WERI-Rb-1 (cell line): ENCODE results near the gene ZNF337.
"Not testable (repeated sequence)": the region's sequence is repeated elsewhere in the genome, so short reads cannot be mapped to it uniquely, and the experiment has no call there.

Source experiments
- DNase-seq: peaks from one replicate; pipeline ENCODE4 v3.0.0-alpha.2; 2020
- H3K27ac ChIP-seq: fragments of 250-450 bp; sonication (Bioruptor Pico); 2 replicates; pipeline ENCODE4 v1.5.1; 2020; ENCODE audit warnings: mild to moderate bottlenecking, moderate library complexity
- H3K27me3 ChIP-seq: fragments of 250-450 bp; sonication (Bioruptor Pico); 2 replicates; pipeline ENCODE4 v1.5.1; 2021; ENCODE audit warnings: mild to moderate bottlenecking, low read depth, moderate library complexity; ENCODE audit not compliant: insufficient read depth, severe bottlenecking
- H3K36me3 ChIP-seq: fragments of 250-450 bp; sonication (Bioruptor Pico); 2 replicates; pipeline ENCODE4 v1.5.1; 2020; ENCODE audit warnings: mild to moderate bottlenecking, moderate library complexity
- H3K4me3 ChIP-seq: 2 replicates; pipeline ENCODE4 v1.5.1; 2011; ENCODE audit warnings: low read depth, mild to moderate bottlenecking, control low read depth, low read length
- H3K9me3 ChIP-seq: fragments of 250-450 bp; sonication (Bioruptor Pico); 2 replicates; pipeline ENCODE4 v1.5.1; 2021; ENCODE audit warnings: mild to moderate bottlenecking, moderate library complexity; ENCODE audit not compliant: severe bottlenecking
- CTCF ChIP-seq: IDR thresholded peaks from 2 replicates; pipeline ENCODE4 v1.5.1; 2011; ENCODE audit warnings: low read depth, mild to moderate bottlenecking, control low read depth, inconsistent platforms, low read length

Gene ZNF337

GRCh38 chr20:25723975-25724374 is 27.3 kb upstream of the ZNF337 start:
- H3K27ac ChIP-seq: no peak overlapping the region
- DNase-seq: no peak
- no peak for TF ChIP-seq CTCF

DNA sequence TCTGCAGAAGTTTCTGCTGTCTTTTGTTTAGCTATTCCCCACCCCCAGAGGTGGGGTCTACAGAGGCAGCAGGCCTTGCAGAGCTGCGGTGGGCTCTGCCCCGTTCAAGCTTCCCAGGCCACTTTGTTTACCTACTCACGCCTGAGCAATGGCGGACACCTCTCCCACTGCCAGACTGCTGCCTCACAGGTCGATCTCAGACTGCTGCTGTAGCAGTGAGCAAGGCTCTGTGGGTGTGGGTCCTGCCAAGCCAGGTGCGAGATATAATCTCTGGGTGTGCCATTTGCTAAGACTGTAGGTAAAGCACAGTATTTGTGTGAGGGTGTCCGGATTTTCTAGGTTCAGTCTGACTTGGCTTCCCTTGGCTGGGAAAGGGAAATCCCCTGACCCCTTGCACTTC is 23.6 kb upstream of the ZNF337 start:
- DNase-seq: no peak
- H3K9me3 ChIP-seq: no peaks in the 10 kb centered on the region
- no peak overlapping the region for H3K4me3 ChIP-seq
- H3K27me3 ChIP-seq: no peaks in the 10 kb centered on the region
- TF ChIP-seq CTCF: no peak
- no peaks in the 10 kb centered on the region for H3K36me3 ChIP-seq
- no peak overlapping the region for H3K27ac ChIP-seq

More at GRCh38 chr20:25723975-25724374, 27.3 kb upstream of the ZNF337 start:
- no peaks in the 10 kb centered on the region for H3K36me3 ChIP-seq
- H3K27me3 ChIP-seq: no peaks in the 10 kb centered on the region
- no peak overlapping the region for H3K4me3 ChIP-seq
- H3K9me3 ChIP-seq: no peaks in the 10 kb centered on the region

GRCh38 chr20:25718896-25719809 is 22.5 kb upstream of the ZNF337 start:
- H3K27me3 ChIP-seq, H3K4me3 ChIP-seq, H3K27ac ChIP-seq, H3K9me3 ChIP-seq, H3K36me3 ChIP-seq, DNase-seq: not testable (repeated sequence)

GRCh38 chr20:25707695-25708094 is 11.0 kb upstream of the ZNF337 start:
- H3K4me3 ChIP-seq: no peak overlapping the region

DNA sequence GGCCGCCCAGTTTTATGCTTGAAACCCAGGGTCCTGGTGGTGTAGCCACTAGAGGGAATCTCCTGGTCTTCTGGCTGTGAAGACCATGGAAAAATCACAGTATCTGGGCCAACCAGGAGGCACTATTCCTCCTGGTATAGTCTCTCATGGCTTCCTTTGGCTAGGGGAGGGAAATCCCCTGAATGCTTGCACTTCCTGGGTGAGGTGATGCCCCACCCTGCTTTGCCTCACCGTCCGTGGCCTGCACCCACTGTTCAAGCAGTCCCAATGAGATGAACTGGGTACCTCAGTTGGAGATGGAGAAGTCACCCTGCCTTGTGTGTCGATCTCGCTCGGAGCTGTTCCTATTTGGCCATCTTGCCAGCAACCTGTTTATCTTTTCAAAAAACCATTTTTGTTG is 10.1 kb upstream of the ZNF337 start:
- no peak overlapping the region for H3K27ac ChIP-seq
- DNase-seq: no peak
- H3K27me3 ChIP-seq: no peaks in the 10 kb centered on the region
- no peaks in the 10 kb centered on the region for H3K9me3 ChIP-seq
- H3K4me3 ChIP-seq: no peak overlapping the region
- no peaks in the 10 kb centered on the region for H3K36me3 ChIP-seq
- no peak for TF ChIP-seq CTCF

More at GRCh38 chr20:25707695-25708094, 11.0 kb upstream of the ZNF337 start:
- H3K27ac ChIP-seq: no peak overlapping the region
- H3K27me3 ChIP-seq: no peaks in the 10 kb centered on the region
- no peak for TF ChIP-seq CTCF
- H3K36me3 ChIP-seq: no peaks in the 10 kb centered on the region
- DNase-seq: no peak
- no peaks in the 10 kb centered on the region for H3K9me3 ChIP-seq

GRCh38 chr20:25705830-25706351 is 9.2 kb upstream of the ZNF337 start:
- Histone ChIP-seq H3K9me3 (no peaks in the 10 kb centered on the region), H3K27me3 (no peaks in the 10 kb centered on the region), H3K36me3 (no peaks in the 10 kb centered on the region), H3K4me3 (no peak overlapping the region), H3K27ac (no peak overlapping the region)
- DNase-seq: no peak
- TF ChIP-seq CTCF: no peak

- H3K27me3 ChIP-seq: not testable (repeated sequence)
Observed at GRCh38 chr20:25704303-25704702, 7.7 kb upstream of the ZNF337 start.

GRCh38 chr20:25700835-25701234 is 4.2 kb upstream of the ZNF337 start:
- not testable (repeated sequence) for H3K27ac ChIP-seq, H3K9me3 ChIP-seq, H3K27me3 ChIP-seq, DNase-seq, H3K36me3 ChIP-seq, H3K4me3 ChIP-seq

More at GRCh38 chr20:25704303-25704702, 7.7 kb upstream of the ZNF337 start:
- H3K27ac ChIP-seq, DNase-seq, H3K36me3 ChIP-seq, H3K4me3 ChIP-seq, H3K9me3 ChIP-seq: not testable (repeated sequence)
